Activated naive CD8-positive, alpha-beta T cell treated with anti-CD3 and anti-CD28 coated beads, Interleukin-2, amount 50 U/mL, for 24 hours (primary cell): Measurements from ENCODE around the gene ZNF407.
"Not testable (repeated sequence)": the region's sequence is repeated elsewhere in the genome, so short reads cannot be mapped to it uniquely, and the experiment has no call there.

ENCODE experiments used
- ATAC-seq: fragments of 150-1000 bp; cut with Tn5 transposase; one replicate; pipeline ENCODE4 v1.10.0; 2021
- DNase-seq: peaks from one replicate; pipeline ENCODE4 v3.0.0; 2021
- H3K27ac Mint-ChIP-seq: one replicate; pipeline ENCODE4 v1.8.0; 2021; ENCODE audit warnings: mild to moderate bottlenecking, mixed read lengths
- H3K27me3 Mint-ChIP-seq: one replicate; pipeline ENCODE4 v1.8.0; 2021; ENCODE audit warnings: mixed read lengths
- H3K36me3 Mint-ChIP-seq: one replicate; pipeline ENCODE4 v1.8.0; 2021; ENCODE audit warnings: low read depth, mixed read lengths
- H3K4me1 Mint-ChIP-seq: one replicate; pipeline ENCODE4 v1.8.0; 2021; ENCODE audit warnings: mixed read lengths
- H3K4me3 Mint-ChIP-seq: one replicate; pipeline ENCODE4 v1.8.0; 2021; ENCODE audit warnings: mild to moderate bottlenecking, moderate library complexity, mixed read lengths
- H3K9me3 Mint-ChIP-seq: one replicate; pipeline ENCODE4 v1.8.0; 2021; ENCODE audit warnings: mixed read lengths

Gene ZNF407

GRCh38 chr18:75090336-75090735 lies 492.7 kb downstream of the ZNF407 start:
- H3K27me3 Mint-ChIP-seq, result no peaks in the 10 kb centered on the region
- DNase-seq, result no peak
- no peak for ATAC-seq
- H3K9me3 Mint-ChIP-seq, result peaks cover 3% of the 10 kb centered on the region
- H3K27ac Mint-ChIP-seq, result no peak overlapping the region
- no peaks in the 10 kb centered on the region for H3K36me3 Mint-ChIP-seq
- H3K4me3 Mint-ChIP-seq, result no peak overlapping the region
- H3K4me1 Mint-ChIP-seq, result no peaks in the 10 kb centered on the region

GRCh38 chr18:75097491-75098225 lies 500.0 kb downstream of the ZNF407 start:
- H3K27ac Mint-ChIP-seq, result no peak overlapping the region
- H3K36me3 Mint-ChIP-seq, result no peaks in the 10 kb centered on the region
- peaks cover 2% of the 10 kb centered on the region for H3K27me3 Mint-ChIP-seq
- no peaks in the 10 kb centered on the region for H3K4me1 Mint-ChIP-seq
- ATAC-seq, result no peak
- peaks cover 26% of the 10 kb centered on the region for H3K9me3 Mint-ChIP-seq
- no peak overlapping the region for H3K4me3 Mint-ChIP-seq
- DNase-seq, result no peak

DNA sequence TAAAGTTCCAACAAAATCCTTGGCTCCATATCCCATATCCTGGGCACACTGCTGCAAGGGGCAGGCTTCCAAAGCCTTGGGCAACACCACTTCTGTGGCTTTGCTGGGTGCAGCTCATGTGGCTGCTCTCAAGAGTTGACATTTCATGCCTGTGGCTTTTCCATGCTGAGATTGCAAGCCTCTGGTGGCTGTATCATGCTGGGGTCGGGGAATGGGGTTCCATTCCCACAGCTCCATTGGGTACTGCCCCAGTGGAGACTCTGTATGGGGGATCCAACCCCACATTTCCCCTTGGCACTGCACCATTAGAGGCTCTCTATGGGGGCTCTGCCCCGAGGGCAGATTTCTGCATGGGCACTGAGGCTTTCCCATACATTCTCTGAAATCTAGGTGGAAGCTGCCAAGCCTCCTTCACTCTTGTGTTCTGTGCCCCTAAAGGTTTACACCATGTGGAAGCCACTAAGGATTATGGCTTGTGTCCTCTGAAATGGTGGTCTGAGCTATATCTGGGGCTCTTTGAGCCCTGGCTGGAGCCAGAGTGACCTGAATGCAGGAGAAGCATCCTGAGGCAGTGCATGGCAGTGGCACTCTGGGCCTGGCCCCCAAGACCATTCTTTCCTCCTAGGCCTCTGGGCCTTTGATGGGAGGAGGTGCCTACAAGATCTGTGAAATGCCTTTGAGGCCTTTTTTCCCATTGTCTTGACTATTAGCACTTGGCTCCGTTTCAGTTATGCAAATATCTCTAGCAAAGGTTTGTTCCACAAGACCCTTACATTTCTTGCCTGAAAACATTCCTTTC lies 503.4 kb downstream of the ZNF407 start:
- Mint-ChIP-seq H3K9me3 (peaks cover 18% of the 10 kb centered on the region), H3K4me3 (no peak overlapping the region), H3K27me3 (peaks cover 2% of the 10 kb centered on the region), H3K36me3 (no peaks in the 10 kb centered on the region), H3K4me1 (no peaks in the 10 kb centered on the region), H3K27ac (no peak overlapping the region)
- DNase-seq, result no peak
- no peak for ATAC-seq

- ATAC-seq (no peak), DNase-seq (no peak)
- Mint-ChIP-seq H3K4me3 (no peak overlapping the region), H3K9me3 (peaks cover 13% of the 10 kb centered on the region), H3K27ac (no peak overlapping the region), H3K4me1 (no peaks in the 10 kb centered on the region), H3K27me3 (peaks cover 2% of the 10 kb centered on the region), H3K36me3 (no peaks in the 10 kb centered on the region)
Measured at GRCh38 chr18:75101916-75102315, 504.2 kb downstream of the ZNF407 start.

- H3K27me3 Mint-ChIP-seq, H3K27ac Mint-ChIP-seq, H3K4me3 Mint-ChIP-seq, H3K4me1 Mint-ChIP-seq, H3K36me3 Mint-ChIP-seq, ATAC-seq, DNase-seq: not testable (repeated sequence)
- H3K9me3 Mint-ChIP-seq, result peaks cover 13% of the 10 kb centered on the region
Measured at GRCh38 chr18:75104029-75104428, 506.4 kb downstream of the ZNF407 start.

DNA sequence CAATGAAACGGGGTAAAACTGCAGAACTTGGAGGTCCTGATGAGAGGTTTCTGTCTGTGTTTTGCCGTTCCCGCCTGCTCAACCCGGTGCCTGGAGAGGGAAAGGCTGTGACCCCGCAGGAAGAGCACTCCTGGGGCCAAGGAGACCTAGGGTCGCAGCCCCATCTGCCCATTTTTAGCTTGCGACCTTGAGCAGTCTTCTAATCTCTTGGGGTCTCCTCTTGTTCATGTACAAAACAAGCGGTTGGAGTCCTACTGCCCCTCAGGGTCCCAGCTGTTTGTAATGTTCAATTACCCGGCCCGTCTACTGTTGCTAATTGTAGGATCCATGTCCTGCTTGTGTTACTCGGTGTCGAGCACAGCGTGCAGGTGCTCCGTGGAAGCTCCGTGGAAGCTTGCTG lies 506.8 kb downstream of the ZNF407 start:
- no peaks in the 10 kb centered on the region for H3K36me3 Mint-ChIP-seq
- ATAC-seq, result no peak
- H3K27me3 Mint-ChIP-seq, result peaks cover 2% of the 10 kb centered on the region
- peaks cover 13% of the 10 kb centered on the region for H3K9me3 Mint-ChIP-seq
- no peak for DNase-seq
- H3K4me3 Mint-ChIP-seq, result no peak overlapping the region
- no peak overlapping the region for H3K27ac Mint-ChIP-seq
- no peaks in the 10 kb centered on the region for H3K4me1 Mint-ChIP-seq

DNA sequence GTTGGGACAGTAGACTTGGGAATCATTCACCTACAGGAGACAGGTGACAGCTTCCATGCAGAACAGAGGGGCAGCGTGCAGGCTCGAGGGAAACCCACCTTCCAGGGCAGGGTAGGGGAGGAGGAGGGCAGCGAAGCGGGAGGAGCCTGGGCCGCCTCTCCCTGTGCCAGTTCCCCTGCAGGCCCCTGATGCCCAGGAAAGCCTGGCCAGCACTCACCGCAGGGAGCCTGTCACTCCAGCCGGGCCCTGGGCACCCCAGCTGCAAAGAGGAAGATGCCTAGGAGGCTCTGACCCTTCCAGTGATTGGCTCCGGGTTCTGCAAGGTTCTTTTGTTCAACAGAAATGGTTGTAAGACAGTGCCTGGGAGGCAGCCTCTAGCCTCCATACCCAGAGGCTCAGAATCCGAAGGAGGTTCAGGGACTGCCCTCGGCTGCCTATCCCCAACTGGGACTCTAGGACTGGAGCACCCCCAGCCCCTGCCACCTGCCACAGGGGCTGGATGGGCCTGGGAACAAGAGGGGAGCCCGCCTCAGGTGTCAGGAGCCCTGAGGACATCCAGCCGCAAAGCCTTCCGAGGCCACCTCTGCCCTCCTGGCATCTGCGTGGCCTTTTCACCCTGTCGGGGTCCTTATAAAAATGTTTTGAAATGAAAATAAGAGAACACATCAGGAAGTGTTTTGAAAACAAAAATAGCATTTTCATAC lies 508.0 kb downstream of the ZNF407 start:
- Mint-ChIP-seq H3K36me3 (no peaks in the 10 kb centered on the region), H3K27me3 (no peaks in the 10 kb centered on the region), H3K9me3 (peaks cover 8% of the 10 kb centered on the region), H3K4me1 (no peaks in the 10 kb centered on the region), H3K4me3 (no peak overlapping the region), H3K27ac (no peak overlapping the region)
- ATAC-seq, result no peak
- DNase-seq, result no peak

DNA sequence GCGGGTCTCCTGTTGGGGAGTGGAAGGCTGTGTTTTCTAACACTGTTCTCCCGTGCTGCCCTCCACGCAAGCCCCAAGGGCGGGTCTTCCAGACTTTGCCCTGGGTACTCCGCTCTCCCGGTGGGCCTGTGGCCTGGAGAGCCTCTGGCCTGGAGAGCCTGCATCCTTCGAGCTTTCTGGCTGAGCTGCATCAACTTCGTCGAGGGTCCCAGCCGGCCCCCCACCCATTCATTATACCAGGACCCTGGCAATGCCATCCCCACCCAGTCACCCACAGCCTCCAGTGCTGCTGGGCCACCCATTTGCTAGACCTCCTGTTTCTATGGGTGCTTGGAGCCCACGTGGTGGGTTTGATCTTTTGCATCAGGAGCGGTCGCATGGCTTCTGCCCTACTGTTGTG lies 509.1 kb downstream of the ZNF407 start:
- DNase-seq (no peak), ATAC-seq (no peak)
- H3K27ac Mint-ChIP-seq, result no peak overlapping the region
- H3K4me1 Mint-ChIP-seq, result no peaks in the 10 kb centered on the region
- peaks cover 5% of the 10 kb centered on the region for H3K9me3 Mint-ChIP-seq
- H3K36me3 Mint-ChIP-seq, result no peaks in the 10 kb centered on the region
- no peak overlapping the region for H3K4me3 Mint-ChIP-seq
- H3K27me3 Mint-ChIP-seq, result peaks cover 2% of the 10 kb centered on the region

- Mint-ChIP-seq H3K27ac (no peak overlapping the region), H3K4me1 (no peaks in the 10 kb centered on the region), H3K4me3 (no peak overlapping the region), H3K9me3 (no peaks in the 10 kb centered on the region), H3K27me3 (peaks cover 2% of the 10 kb centered on the region), H3K36me3 (no peaks in the 10 kb centered on the region)
- no peak for DNase-seq
- no peak for ATAC-seq
Measured at GRCh38 chr18:75107196-75107930, 509.7 kb downstream of the ZNF407 start.

DNA sequence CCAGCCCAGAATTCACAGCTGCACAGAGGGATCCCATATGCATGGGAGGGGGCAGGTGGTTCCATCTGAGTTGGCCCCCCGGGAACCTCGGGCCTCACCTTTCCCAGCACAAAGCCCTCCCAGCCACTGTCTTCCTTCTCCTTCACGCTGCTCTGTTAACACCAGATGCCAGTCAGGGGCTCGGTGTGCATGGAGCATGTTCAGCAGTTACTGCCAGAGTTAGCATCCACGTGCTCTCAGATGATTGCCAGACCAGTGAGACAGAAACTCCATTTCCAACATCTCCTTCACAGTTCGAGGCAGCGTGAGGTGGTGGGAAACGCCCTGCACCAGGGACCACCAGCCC lies 510.2 kb downstream of the ZNF407 start:
- ATAC-seq, result no peak
- H3K36me3 Mint-ChIP-seq, result no peaks in the 10 kb centered on the region
- no peaks in the 10 kb centered on the region for H3K4me1 Mint-ChIP-seq
- H3K27me3 Mint-ChIP-seq, result peaks cover 2% of the 10 kb centered on the region
- DNase-seq, result no peak
- H3K4me3 Mint-ChIP-seq, result no peak overlapping the region
- H3K9me3 Mint-ChIP-seq, result no peaks in the 10 kb centered on the region
- no peak overlapping the region for H3K27ac Mint-ChIP-seq

DNA sequence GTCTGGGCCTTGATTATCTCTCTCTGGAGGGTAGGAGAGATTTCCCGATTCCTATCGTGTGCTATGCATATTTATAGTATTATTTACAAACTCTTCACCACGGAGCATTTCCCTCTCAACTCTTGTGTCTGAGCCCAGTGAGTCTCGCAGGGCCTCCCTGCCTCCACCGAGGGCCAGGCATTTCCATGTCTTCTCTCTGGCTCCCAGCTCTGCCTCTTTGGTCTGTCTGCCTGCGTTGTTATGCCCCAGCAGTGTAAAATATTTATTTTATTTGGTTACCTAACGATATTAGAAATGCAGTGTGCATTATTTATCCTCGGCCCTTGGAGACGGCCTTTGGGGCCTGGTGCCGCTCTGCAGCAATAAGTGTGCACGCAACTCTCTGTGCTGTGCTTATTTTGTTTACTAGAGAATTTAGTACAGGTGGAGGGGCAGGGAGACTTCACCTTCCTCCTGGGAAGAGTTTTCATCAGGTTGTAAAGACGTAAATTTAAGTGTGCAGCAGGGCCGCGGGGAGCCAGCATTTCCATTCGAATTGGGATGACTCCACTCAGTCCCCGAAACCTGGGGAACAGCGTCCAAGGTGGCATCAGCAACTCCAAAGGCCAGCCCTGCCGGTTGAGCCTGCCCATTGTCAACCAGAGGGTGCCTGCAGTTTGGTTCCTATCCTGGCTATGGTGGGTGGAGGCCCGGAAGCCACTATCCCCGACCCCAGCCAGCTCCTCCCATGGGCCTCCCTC lies 511.1 kb downstream of the ZNF407 start:
- no peak for ATAC-seq
- Mint-ChIP-seq H3K4me3 (no peak overlapping the region), H3K9me3 (no peaks in the 10 kb centered on the region), H3K27ac (no peak overlapping the region), H3K27me3 (peaks cover 2% of the 10 kb centered on the region), H3K4me1 (no peaks in the 10 kb centered on the region), H3K36me3 (no peaks in the 10 kb centered on the region)
- no peak for DNase-seq

DNA sequence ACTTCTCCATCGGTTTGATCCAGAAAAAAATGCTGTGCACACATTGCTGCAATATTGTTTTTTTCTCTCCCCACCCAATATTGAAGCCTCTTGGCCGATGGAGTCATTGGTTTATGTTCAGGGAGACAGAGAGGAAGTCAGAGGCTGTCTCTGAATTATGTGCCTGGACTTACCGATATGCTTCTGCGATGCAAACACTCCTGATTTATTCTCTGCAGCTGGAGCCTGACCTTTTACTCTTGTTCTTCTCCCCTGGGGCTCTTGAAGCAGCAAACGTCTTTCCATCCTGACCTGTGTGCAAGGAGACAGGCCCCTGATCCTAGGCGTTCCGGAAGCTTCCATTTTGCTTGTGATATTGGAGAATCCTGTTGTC lies 511.6 kb downstream of the ZNF407 start:
- H3K27me3 Mint-ChIP-seq, result peaks cover 2% of the 10 kb centered on the region
- no peak overlapping the region for H3K27ac Mint-ChIP-seq
- H3K9me3 Mint-ChIP-seq, result no peaks in the 10 kb centered on the region
- ATAC-seq (no peak), DNase-seq (no peak)
- H3K36me3 Mint-ChIP-seq, result no peaks in the 10 kb centered on the region
- H3K4me3 Mint-ChIP-seq, result no peak overlapping the region
- no peaks in the 10 kb centered on the region for H3K4me1 Mint-ChIP-seq

- no peak overlapping the region for H3K27ac Mint-ChIP-seq
- no peak for ATAC-seq
- H3K4me3 Mint-ChIP-seq, result no peak overlapping the region
- no peak for DNase-seq
- no peaks in the 10 kb centered on the region for H3K4me1 Mint-ChIP-seq
- no peaks in the 10 kb centered on the region for H3K9me3 Mint-ChIP-seq
- H3K36me3 Mint-ChIP-seq, result no peaks in the 10 kb centered on the region
- H3K27me3 Mint-ChIP-seq, result peaks cover 2% of the 10 kb centered on the region
Measured at GRCh38 chr18:75109819-75110218, 512.1 kb downstream of the ZNF407 start.

DNA sequence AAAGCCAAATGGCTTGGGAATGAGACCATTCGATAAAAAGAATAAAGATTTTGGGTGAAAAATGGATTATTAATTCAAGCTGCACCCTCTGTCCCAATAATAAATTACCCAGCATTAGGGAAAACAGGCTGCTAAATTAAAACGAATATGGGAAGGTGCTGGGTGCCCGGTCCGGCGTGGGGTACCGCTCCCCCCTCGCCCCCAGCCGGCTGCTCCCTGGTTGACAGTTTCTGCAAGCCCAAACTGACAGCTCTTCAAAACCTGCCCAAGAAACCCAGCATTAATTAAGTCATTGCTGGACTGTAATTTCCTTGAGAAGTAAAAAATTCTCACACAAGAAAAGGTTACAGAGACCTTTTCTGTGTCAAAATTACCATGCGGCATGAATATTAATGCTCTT lies 512.6 kb downstream of the ZNF407 start:
- H3K4me1 Mint-ChIP-seq, result no peaks in the 10 kb centered on the region
- peaks cover 2% of the 10 kb centered on the region for H3K27me3 Mint-ChIP-seq
- no peaks in the 10 kb centered on the region for H3K36me3 Mint-ChIP-seq
- H3K4me3 Mint-ChIP-seq, result no peak overlapping the region
- no peak overlapping the region for H3K27ac Mint-ChIP-seq
- no peak for ATAC-seq
- DNase-seq, result no peak
- H3K9me3 Mint-ChIP-seq, result no peaks in the 10 kb centered on the region
